GM21367 (cell line): Measurements from ENCODE around the gene ZBTB16.

Experiments
- ATAC-seq: cut with Tn5 transposase; IDR thresholded peaks from one replicate; pipeline ENCODE4 v1.9.1; 2021; ENCODE audit not compliant: unreplicated experiment

ZBTB16 gene

GRCh38 chr11:114063829-114064201 is 4.3 kb downstream of the ZBTB16 start:
- ATAC-seq = no peak

- ATAC-seq = no peak
Measured at GRCh38 chr11:114064216-114064615, 4.7 kb downstream of the ZBTB16 start.

- ATAC-seq = no peak
Measured at GRCh38 chr11:114065094-114065493, 5.6 kb downstream of the ZBTB16 start.

GRCh38 chr11:114066046-114066648 is 6.6 kb downstream of the ZBTB16 start:
- ATAC-seq = no peak

- no peak for ATAC-seq
Measured at GRCh38 chr11:114068327-114068726, 8.8 kb downstream of the ZBTB16 start.

GRCh38 chr11:114070464-114071139 is 11.1 kb downstream of the ZBTB16 start:
- no peak for ATAC-seq

GRCh38 chr11:114073007-114073827 is 13.7 kb downstream of the ZBTB16 start:
- ATAC-seq = no peak

GRCh38 chr11:114073828-114074381 is 14.4 kb downstream of the ZBTB16 start:
- ATAC-seq = no peak

- ATAC-seq = no peak
Measured at GRCh38 chr11:114074546-114075343, 15.2 kb downstream of the ZBTB16 start.

GRCh38 chr11:114075344-114075610 is 15.8 kb downstream of the ZBTB16 start:
- no peak for ATAC-seq

GRCh38 chr11:114075891-114076441 is 16.5 kb downstream of the ZBTB16 start:
- peak; percentile 55 for ATAC-seq

- ATAC-seq = no peak
Measured at GRCh38 chr11:114076921-114077331, 17.4 kb downstream of the ZBTB16 start.

- no peak for ATAC-seq
Measured at GRCh38 chr11:114077482-114078305, 18.2 kb downstream of the ZBTB16 start.

- ATAC-seq = no peak
Measured at GRCh38 chr11:114078423-114078822, 18.9 kb downstream of the ZBTB16 start.

- ATAC-seq = no peak
Measured at GRCh38 chr11:114079511-114080065, 20.1 kb downstream of the ZBTB16 start.

GRCh38 chr11:114080219-114080618 is 20.7 kb downstream of the ZBTB16 start:
- no peak for ATAC-seq

GRCh38 chr11:114080769-114081168 is 21.3 kb downstream of the ZBTB16 start:
- ATAC-seq = no peak

- ATAC-seq = no peak
Measured at GRCh38 chr11:114081641-114082414, 22.3 kb downstream of the ZBTB16 start.

GRCh38 chr11:114082415-114082748 is 22.9 kb downstream of the ZBTB16 start:
- ATAC-seq = no peak
